HCT116 (cell line): Measurements from ENCODE around the gene PTTG1IP. TPM values are rescaled to one million over a fixed set of nuclear protein-coding genes. Genes with fewer than 3 reads are reported as not detected.

Experiments
- ATAC-seq: fragments of 200-7000 bp; cut with Tn5 transposase; 2 replicates; pipeline ENCODE4 v1.9.1; 2020; ENCODE audit warnings: mild to moderate bottlenecking, moderate library complexity
- BruUV-seq: library from RNA; stranded (reverse); fragments of 400-500 nt; replicated peaks from 2 replicates; lab custom pipeline; 2021; lab: Mats Ljungman, UMichigan
- CTCF ChIA-PET: fragments of 300-600 bp; sonication (Branson Sonifier 250); formaldehyde crosslinking; loops from one replicate; lab custom pipeline; 2021; ENCODE audit warnings: antibody characterized with exemption; lab: Charles Lee
- POLR2A ChIA-PET: fragments of 300-600, 350-600 bp; sonication (Branson Sonifier 250); formaldehyde crosslinking; loops from one replicate; lab custom pipeline; 2021; ENCODE audit warnings: antibody characterized with exemption; lab: Charles Lee
- RAD21 ChIA-PET, 2 experiments: fragments of 300-600 bp; sonication (Branson Sonifier 250); formaldehyde crosslinking; loops; one replicate each; lab custom pipeline; 2023; ENCODE audit warnings: low total read pairs in 2 of 2; ENCODE audit not compliant: uncharacterized antibody in 2 of 2, unreplicated experiment in 2 of 2, low non-redundant PET in 1 of 2; lab: Charles Lee
- DNase-seq: peaks from one replicate; pipeline ENCODE4 v3.0.0-alpha.2; 2010; ENCODE audit warnings: low read depth, low spot score
- H2AFZ ChIP-seq: fragments of 200-600 bp; shearing (Covaris generic), sonication (generic); 2 replicates; pipeline ENCODE4 v1.6.1; 2017; ENCODE audit warnings: low read depth, mixed run types, mixed read lengths, antibody characterized with exemption, low read length; ENCODE audit not compliant: poor library complexity, severe bottlenecking
- H3K27ac ChIP-seq: 2 replicates; pipeline ENCODE4 v1.5.1; 2012; ENCODE audit warnings: low read depth, low read length
- H3K27me3 ChIP-seq: fragments of 200-600 bp; sonication (generic); 2 replicates; pipeline ENCODE4 v1.6.1; 2016; ENCODE audit warnings: mixed run types, low read length, mixed read lengths; ENCODE audit not compliant: insufficient read depth
- H3K36me3 ChIP-seq, 2 experiments: fragments of 200-500 bp in 1 of 2; fragments of 200-600 bp in 1 of 2; sonication (Bioruptor generic) in 1 of 2; sonication (generic) in 1 of 2; 2 replicates each; pipeline versions ENCODE4 v1.5.1 to v1.6.1; 2014 to 2016; ENCODE audit warnings: low read length in 2 of 2, inconsistent platforms in 1 of 2, mixed read lengths in 1 of 2, mixed run types in 1 of 2; ENCODE audit not compliant: insufficient read depth in 2 of 2, control insufficient read depth in 1 of 2
- H3K4me1 ChIP-seq, 2 experiments: fragments of 200-600 bp in 1 of 2; sonication (generic) in 1 of 2; 2 replicates each; pipeline versions ENCODE4 v1.5.1 to v1.6.1; 2012 to 2017; ENCODE audit warnings: low read length in 2 of 2, inconsistent platforms in 1 of 2, mild to moderate bottlenecking in 1 of 2, mixed read lengths in 1 of 2, mixed run types in 1 of 2, moderate library complexity in 1 of 2; ENCODE audit not compliant: insufficient read depth in 2 of 2, control insufficient read depth in 1 of 2
- H3K4me2 ChIP-seq: fragments of 200-600 bp; sonication (generic); 2 replicates; pipeline ENCODE4 v1.6.1; 2017; ENCODE audit warnings: mixed run types, low read length, mixed read lengths
- H3K4me3 ChIP-seq, 2 experiments: fragments of 200-600 bp in 1 of 2; sonication (generic) in 1 of 2; replicated peaks in 1 of 2; 2 replicates each; pipeline ENCODE4 v1.5.1; 2011 to 2016; ENCODE audit warnings: low read length in 2 of 2, control low read depth in 1 of 2, low read depth in 1 of 2, mild to moderate bottlenecking in 1 of 2, mixed read lengths in 1 of 2, mixed run types in 1 of 2
- H3K79me2 ChIP-seq: fragments of 200-600 bp; sonication (generic); 2 replicates; pipeline ENCODE4 v1.6.1; 2017; ENCODE audit warnings: mild to moderate bottlenecking, mixed run types, low read length, moderate library complexity, mixed read lengths; ENCODE audit not compliant: insufficient read depth
- H3K9ac ChIP-seq: fragments of 200-600 bp; sonication (generic); 2 replicates; pipeline ENCODE4 v1.6.1; 2016; ENCODE audit warnings: low read length, mixed read lengths
- H3K9me2 ChIP-seq: fragments of 200-600 bp; sonication (generic), shearing (Covaris generic); 2 replicates; pipeline ENCODE4 v1.6.1; 2017; ENCODE audit warnings: mixed run types, mild to moderate bottlenecking, moderate library complexity; ENCODE audit not compliant: insufficient read depth
- H3K9me3 ChIP-seq, 2 experiments: fragments of 200-500 bp in 1 of 2; fragments of 200-600 bp in 1 of 2; sonication (Bioruptor generic) in 1 of 2; sonication (generic) in 1 of 2; 2 replicates each; pipeline ENCODE4 v1.6.1; 2014 to 2017; ENCODE audit warnings: low read length in 2 of 2, mixed read lengths in 2 of 2, inconsistent platforms in 1 of 2, low read depth in 1 of 2, mild to moderate bottlenecking in 1 of 2, mixed run types in 1 of 2, moderate library complexity in 1 of 2; ENCODE audit not compliant: control insufficient read depth in 1 of 2, insufficient read depth in 1 of 2
- H4K20me1 ChIP-seq: fragments of 200-600 bp; sonication (generic), shearing (Covaris generic); 2 replicates; pipeline ENCODE4 v1.6.1; 2017; ENCODE audit warnings: mixed run types, mild to moderate bottlenecking, moderate library complexity; ENCODE audit not compliant: insufficient read depth
- CBX3 ChIP-seq: IDR thresholded peaks from 2 replicates; pipeline ENCODE4 v1.6.1; 2012; ENCODE audit warnings: low read depth
- ELF1 ChIP-seq: IDR thresholded peaks from 2 replicates; pipeline ENCODE4 v1.6.1; 2012; ENCODE audit warnings: low read depth, borderline replicate concordance
- POLR2A ChIP-seq: IDR thresholded peaks from 2 replicates; pipeline ENCODE4 v1.7.0; 2011; ENCODE audit warnings: borderline replicate concordance; ENCODE audit not compliant: insufficient read depth, insufficient read length; ENCODE audit errors: extremely low read depth
- POLR2AphosphoS5 ChIP-seq: IDR thresholded peaks from 2 replicates; pipeline ENCODE4 v1.6.1; 2011; ENCODE audit warnings: mild to moderate bottlenecking, low read depth, low read length, moderate library complexity
- SIN3A ChIP-seq: IDR thresholded peaks from 2 replicates; pipeline ENCODE4 v1.6.1; 2012; ENCODE audit warnings: low read depth
- SRF ChIP-seq: IDR thresholded peaks from 2 replicates; pipeline ENCODE4 v1.6.1; 2012; ENCODE audit warnings: low read depth
- TCF7L2 ChIP-seq: IDR thresholded peaks from 2 replicates; pipeline ENCODE4 v1.7.0; 2011; ENCODE audit warnings: borderline replicate concordance, inconsistent platforms; ENCODE audit not compliant: insufficient read depth, insufficient read length; ENCODE audit errors: extremely low read depth
- ZNF274 ChIP-seq: fragments of 200-500 bp; sonication (Bioruptor generic); IDR thresholded peaks from 2 replicates; pipeline ENCODE4 v1.6.1; 2014; ENCODE audit warnings: mild to moderate bottlenecking, low read depth, low read length, inconsistent platforms
- intact Hi-C: fragments of 100-400 bp; cut with micrococcal nuclease; formaldehyde crosslinking; loops from 2 replicates; pipeline ENCODE4 v1.10.0; 2022
- total RNA-seq: library from RNA; stranded (reverse); gene quantifications from one replicate; pipeline ENCODE4 v1.2.1, GENCODE V29; 2021; ENCODE audit not compliant: unreplicated experiment

The PTTG1IP gene
- total RNA-seq, 1 experiment from 2014 or later, result 83.4 TPM

DNA sequence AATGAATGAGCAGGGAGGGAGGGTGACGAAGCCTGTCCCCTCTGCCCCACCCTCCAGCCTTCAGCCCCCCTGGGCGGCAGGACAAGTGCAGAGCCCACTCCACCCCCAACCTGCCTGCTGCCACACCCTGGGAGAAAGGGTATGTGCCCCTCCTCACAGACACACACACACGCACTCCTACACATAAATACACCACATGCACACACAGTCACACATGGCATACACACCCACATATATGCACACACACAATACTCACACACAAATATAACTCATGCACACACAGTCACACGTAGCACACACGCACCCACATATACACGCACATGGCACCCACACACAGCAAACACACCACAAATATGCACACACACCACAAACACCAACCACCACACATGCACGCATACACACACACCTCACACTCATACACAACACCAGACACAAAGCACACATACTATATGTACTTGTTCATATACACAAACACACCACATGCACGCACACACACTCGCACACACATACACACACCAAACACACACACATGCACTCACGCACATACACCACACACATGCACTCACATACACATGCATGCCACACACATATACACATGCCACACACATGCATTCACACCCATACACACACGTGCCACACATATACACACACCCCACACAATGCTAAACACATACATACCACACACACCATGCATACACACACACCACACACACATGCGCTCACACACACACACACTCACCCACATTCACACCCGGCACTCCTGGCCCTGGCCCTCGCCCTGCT lies 30.8 kb upstream of the PTTG1IP start:
- Histone ChIP-seq H3K36me3 (no peaks in the 10 kb centered on the region), H2AFZ (no peak overlapping the region), H4K20me1 (no peaks in the 10 kb centered on the region), H3K9ac (no peak overlapping the region), H3K9me2 (no peaks in the 10 kb centered on the region), H3K9me3 (peaks cover 0 to 4% of the 10 kb centered on the region in 2 experiments; a peak in 1 of 4 replicates), H3K27me3 (peaks cover 16% of the 10 kb centered on the region; the same call in 1 of the 2 replicates), H3K4me1 (no peaks in the 10 kb centered on the region), H3K4me3 (no peak overlapping the region), H3K27ac (no peak overlapping the region), H3K4me2 (no peak overlapping the region), H3K79me2 (no peaks in the 10 kb centered on the region)
- ATAC-seq (no peak), DNase-seq (no peak)
- POLR2A ChIA-PET, result no interaction called here
- CTCF ChIA-PET, result no interaction called here
- intact Hi-C loops, result no loop called here
- BruUV-seq, result no TSS peak
- RAD21 ChIA-PET, result no interaction called here
- no peak for TF ChIP-seq ZNF274
- TF ChIP-seq TCF7L2, result no peak
- TF ChIP-seq CBX3, result no peak
- TF ChIP-seq POLR2A, result no peak
- no peak for TF ChIP-seq SIN3A
- TF ChIP-seq POLR2AphosphoS5, result no peak

- peaks cover 11% of the 10 kb centered on the region; the same call in 1 of the 2 replicates for H3K27me3 ChIP-seq
These were observed 30.2 kb upstream of the PTTG1IP start for GRCh38 chr21:44903689-44904088.

More at GRCh38 chr21:44903689-44904088, 30.2 kb upstream of the PTTG1IP start:
- no peaks in the 10 kb centered on the region for H3K36me3 ChIP-seq
- BruUV-seq, result no TSS peak
- H2AFZ ChIP-seq, result no peak overlapping the region
- intact Hi-C loops, result no loop called here
- DNase-seq (no peak), ATAC-seq (no peak)
- no peaks in the 10 kb centered on the region for H3K4me1 ChIP-seq
- ChIA-PET POLR2A (no interaction called here), RAD21 (no interaction called here), CTCF (no interaction called here)
- no peaks in the 10 kb centered on the region for H3K9me2 ChIP-seq
- TF ChIP-seq SRF (no peak), ELF1 (no peak)
- no peaks in the 10 kb centered on the region for H3K79me2 ChIP-seq
- H3K4me3 ChIP-seq, result no peak overlapping the region
- H4K20me1 ChIP-seq, result no peaks in the 10 kb centered on the region
- no peak overlapping the region for H3K9ac ChIP-seq
- no peak overlapping the region for H3K4me2 ChIP-seq
- H3K9me3 ChIP-seq, result peaks cover 0 to 4% of the 10 kb centered on the region in 2 experiments; a peak in 1 of 4 replicates
- H3K27ac ChIP-seq, result no peak overlapping the region
